GM18517 (cell line): Measurements from ENCODE around the gene MAP3K9.

Experiments used
- ATAC-seq: cut with Tn5 transposase; IDR thresholded peaks from one replicate; pipeline ENCODE4 v1.9.1; 2021; ENCODE audit warnings: mild to moderate bottlenecking, moderate library complexity; ENCODE audit not compliant: unreplicated experiment

MAP3K9 gene

DNA sequence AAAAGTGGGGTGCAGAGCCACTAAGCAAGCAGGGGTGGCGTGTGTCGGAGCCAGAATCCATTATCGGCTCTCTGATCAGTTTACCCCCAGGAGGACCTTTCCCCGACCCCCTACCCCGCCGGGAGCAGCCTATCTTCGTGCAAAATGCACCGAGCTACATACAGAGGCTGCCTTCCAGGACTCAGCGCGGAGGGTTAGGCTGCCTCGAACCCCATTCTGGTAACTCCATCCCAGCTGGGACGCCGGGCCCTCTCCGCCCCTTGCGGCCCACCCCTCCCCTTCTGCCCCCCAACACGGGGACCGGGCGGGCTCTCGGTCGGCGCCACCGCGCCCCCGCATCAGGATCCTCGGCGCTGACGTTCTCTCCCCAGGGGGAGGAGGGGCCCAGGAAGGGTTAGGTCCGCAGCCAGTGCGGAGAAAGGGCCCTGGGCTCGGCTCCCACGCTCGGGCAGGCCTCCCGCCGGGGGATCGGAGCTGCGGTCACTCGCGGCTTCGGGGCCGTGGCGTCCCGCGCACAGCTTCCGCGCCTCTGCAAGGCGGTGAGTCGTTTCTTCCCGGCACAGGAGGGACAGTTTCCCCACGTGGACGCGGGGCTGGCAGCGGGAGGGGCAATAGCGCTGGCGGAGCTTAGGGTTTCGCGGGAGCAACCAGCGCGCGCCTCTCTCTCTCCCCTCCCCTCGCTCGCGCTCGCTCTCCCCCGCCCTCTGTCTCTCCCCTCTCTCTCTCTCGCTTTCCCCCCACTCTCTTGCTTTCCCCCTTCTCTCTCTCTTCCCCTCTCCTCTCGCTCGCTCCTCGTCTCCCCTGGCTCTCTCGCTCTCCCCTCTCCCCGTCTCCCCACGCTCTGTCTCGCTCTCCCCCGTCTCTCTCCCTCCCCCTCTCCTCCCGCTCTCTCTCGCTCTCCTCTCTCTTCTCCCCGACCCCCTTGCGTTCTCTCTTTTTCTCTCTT, 12.5 kb upstream of the MAP3K9 start:
- ATAC-seq = no peak

DNA sequence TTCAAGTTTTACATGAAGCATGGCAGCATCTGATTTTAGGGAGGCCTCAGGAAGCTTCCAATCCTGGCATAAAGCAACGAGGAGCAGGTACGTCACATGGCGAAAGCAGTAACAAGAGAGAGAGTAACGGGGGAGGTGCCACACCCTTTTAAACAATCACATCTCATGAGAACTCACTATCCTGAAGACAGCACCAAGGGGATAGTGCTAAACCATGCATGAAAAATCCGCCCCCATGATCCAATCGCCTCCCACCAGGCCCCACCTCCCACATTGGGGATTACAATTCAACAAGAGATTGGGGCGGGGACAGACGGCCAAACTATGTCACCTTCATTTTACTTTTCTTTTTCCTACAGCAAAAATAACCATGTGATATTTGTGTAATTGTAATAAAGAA, 7.2 kb upstream of the MAP3K9 start:
- ATAC-seq = no peak

DNA sequence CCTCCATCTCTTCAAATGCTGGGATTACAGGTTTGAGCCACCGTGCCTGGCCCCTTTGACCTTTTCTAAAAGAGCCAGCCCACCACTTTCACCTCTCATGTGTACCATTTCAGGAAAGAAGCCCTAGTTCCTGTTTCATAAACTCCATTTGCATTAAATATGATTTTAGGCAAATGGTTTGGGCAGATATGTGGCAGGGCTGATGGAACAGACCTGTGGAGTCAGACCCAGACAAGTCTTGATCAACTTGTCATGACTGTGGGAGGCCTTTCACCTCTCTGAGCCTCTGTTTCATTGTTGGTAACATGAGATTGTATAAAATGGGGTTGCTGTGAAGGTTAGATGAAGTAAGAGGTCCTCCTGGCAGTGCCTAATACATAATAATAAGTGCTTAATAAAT, 5.2 kb upstream of the MAP3K9 start:
- ATAC-seq = no peak

DNA sequence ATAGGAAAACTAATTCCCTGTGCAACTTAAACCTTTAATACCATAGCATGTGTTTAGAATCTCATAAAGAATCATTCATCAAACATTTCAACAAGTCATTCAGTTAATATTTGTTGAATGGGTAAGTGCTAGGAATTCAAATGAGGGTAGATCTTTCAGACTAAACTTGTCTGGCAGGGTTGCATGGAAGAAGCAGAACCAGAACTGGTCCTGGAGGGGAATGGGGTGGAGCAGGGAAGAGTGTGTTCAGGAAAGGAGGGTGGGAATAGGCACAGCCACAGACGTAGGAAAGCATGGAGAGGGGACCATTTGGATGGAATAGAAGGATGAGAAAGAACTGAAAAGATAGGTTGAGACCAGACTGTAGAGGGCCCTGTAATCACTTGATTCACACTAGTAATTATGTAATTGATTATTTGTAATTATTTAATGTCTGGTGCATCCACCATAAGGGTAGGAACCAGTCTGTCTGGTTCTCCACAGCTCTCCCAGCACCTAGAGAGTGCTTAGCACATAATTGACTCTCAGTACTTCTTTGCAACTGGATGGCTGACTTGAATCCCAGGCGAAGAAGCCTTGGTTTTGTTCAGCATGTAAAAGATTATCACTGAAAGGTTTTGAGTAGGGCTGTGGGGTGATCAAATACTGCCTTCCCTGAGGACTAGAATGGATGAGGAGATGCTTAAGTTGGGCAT, 3.0 kb upstream of the MAP3K9 start:
- ATAC-seq = no peak

DNA sequence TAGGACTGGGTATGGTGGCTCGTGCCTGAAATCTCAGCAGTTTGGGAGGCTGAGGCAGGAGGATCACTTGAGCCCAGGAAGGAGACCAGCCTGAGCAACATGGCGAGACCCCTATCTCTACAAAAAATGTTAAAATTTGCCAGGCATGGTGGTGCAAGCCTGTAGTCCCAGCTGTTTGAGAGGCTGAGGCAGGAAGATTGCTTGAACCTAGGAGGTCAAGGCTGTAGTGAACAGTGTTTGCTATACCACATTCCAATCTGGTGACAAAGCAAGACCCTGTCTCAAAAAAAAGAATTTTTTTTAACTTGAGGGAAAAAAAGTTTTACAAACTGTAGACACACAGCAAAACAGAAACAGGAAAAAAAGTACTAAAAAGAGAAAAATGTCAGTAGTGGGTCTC, 2.3 kb upstream of the MAP3K9 start:
- ATAC-seq = no peak

DNA sequence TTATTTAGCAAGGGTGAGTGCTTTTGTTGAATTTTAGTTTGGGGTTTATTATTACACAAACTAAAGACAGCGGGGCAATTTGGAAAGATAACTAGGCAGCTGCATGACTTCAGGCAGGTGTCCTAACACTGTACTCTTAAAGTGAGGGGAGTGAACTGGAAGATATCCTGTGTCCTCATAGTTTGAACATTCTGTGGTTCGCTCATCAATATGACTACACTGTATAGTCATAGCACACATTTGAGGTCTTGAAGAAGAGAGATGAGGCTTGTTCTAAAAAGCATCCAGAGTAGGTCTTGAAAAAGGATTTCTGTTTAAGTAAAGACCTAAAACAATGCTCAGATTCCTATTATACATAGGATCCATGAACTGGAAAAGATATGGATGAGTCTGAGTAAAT, 1.7 kb upstream of the MAP3K9 start:
- ATAC-seq = no peak

DNA sequence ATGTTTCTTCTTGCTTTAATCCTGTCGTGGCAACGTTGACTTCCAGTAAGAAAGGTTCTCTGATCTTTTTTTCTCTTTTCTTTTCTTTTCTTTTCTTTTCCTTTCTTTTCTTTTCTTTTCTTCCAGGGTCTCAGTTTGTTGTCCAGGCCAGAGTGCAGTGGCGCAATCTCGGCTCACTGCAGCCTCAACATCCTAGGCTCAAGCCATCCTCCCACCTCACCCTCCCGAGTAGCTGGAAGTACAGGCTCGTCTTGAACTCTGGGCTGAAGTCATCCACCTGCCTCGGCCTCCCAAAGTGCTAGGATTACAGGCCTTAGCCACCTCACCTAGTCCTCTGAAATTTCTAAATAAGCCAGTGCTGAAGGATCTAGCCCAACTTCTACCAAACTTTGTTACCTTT, 1.3 kb upstream of the MAP3K9 start:
- ATAC-seq = no peak

DNA sequence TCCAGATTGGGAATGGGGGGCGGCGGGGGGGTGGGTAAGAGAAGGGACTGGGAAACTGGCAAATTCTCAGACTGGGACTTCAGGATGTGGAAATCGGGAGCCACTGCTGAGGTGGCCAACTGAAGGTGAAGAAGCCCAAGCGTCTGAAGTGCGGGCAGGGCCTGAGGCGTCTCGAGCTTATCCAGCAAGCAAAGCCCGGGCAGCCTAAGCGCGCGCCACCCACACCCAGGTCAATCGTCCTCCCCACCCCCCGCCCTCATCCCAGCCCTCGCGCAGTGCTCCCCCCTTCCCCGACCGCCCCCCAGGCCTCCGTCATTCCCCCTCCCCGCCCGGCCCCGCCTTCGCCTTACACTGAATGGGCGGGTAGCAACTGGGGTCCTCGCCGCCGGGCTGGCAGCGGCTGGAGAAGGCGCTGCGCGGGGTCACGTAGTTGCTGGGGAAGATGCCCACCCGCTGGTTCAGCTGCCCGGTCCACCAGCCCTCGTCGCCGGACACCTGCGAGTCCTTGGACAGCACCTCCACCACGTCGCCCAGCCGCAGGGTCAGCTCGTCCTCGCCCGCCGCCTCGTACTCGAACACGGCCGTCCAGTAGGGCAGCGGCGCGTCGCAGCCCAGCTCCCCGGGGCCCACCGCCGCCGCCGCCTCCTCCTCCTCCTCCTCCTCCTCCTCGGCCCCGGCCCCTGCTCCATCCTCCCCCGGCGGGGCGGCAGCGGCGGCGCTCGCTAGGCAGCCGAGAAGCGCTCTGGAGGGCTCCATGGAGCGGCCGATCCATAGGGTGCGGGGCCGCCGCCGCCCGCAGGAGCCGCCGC, 693 bp downstream of the MAP3K9 start:
- peak; percentile 8 for ATAC-seq

DNA sequence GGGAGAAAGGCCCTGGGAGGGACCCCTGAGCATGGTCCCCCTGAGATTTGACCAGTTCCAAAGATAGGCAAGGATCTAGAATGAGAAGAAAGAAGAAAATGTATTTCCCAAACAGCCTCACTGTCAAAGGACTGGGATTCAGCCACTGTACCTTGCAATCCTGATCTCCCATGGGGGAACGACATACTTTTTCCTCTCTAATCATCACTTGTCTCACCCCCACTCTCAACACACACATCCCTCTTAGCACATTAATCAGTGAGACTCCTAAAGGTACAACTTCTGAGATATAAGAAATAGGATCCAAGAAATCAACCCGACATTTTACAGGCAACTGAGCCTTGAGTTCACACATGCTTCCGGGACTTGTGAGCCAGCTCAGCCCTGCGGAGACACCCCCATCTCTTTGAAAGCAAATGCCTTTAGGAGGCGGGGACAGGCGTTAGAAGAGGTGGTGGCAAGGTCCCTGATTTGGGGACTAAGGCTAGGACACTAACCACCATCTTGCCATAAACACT, 1.4 kb downstream of the MAP3K9 start:
- no peak for ATAC-seq

DNA sequence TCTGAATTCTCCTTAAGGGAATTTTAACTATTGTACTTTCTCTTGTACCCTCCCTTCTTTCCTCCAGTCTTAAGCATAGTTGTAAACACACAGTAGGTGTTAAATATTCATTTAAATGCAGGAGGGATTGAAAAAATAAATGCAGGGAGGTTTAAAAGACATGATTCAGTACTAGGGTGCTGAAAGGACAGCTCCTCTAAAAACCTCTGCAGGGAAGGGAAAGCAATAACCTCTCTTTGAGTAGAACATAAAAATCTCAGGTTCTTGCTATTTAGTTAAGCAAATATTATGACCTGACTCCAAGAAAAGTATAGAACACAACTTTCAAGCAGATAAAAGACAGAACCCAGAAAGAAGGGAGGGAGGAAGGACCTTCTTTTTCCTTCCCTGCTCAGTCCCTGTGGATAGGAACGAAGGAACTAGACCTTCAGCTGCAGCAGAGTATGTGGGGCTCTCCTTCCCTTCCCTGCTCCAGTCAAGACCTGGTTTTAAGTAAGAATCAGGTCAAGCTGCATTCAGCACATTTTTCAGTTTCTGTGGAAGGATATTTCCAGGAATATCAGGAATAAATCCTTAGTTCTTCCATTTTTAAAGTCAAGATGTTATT, 4.7 kb downstream of the MAP3K9 start:
- ATAC-seq = no peak

DNA sequence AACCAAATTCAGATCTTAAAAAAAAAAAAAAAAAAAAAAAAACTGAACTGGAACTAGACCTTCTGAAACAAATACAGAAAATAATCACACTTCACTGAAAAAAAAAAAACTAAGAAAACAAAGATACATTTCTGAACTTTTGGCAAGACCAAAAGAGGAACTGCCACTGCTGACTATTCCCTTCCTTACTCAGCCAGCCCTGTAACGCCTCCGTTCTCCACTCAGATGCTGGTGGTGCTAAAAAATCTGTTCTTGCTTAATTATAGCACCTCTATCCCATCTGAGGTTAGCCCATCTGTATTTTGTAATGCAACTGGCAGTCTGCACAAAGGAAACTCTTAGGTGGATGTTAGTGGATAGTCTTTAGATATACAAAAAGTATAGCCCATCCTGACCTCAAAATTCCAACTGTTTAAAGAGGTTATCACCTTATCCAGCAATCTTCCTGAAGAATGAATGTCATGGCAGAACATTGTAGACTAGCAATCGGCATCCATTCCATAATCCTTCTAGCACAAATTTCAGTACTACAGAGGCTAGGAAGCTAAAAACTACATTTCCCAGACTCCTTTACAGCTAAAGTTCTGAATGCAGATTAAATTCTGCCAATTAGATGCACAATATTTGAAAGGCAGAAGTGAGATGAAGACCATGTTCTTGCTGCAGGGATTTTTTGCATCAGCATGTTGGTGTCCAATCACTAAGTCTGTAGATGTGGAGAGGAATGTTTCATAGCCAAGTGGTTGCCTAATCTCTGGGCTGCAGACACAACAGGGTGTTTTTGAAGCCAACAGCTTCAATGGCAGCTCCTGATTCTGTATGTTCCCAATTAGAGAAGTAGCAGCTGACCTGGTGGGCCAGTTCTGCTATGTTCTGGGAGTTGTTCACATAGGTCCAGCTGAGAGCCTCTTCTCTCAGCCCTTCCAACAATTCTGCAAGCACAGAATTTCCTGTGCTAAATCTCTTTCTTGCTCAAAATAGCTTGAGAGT, 5.7 kb downstream of the MAP3K9 start:
- ATAC-seq = peak; percentile 85

DNA sequence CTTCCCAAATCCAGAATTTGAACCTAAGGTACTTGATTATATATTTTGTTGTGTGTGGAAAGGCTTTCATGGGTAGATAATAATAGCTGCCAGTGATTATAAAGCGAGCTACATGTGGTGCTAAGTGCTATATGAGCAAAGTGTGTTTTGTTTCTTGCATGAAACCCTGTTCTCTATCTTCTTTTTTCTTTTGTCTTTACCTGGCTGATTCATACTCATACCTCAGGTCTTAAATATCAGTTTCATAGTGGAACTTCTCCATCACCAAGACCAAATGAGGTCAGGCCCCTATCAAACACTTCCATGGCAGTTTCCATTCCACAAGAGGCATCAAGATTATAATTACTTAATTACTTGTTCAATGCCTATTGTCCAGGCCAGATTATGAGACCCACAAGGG, 6.9 kb downstream of the MAP3K9 start:
- no peak for ATAC-seq

DNA sequence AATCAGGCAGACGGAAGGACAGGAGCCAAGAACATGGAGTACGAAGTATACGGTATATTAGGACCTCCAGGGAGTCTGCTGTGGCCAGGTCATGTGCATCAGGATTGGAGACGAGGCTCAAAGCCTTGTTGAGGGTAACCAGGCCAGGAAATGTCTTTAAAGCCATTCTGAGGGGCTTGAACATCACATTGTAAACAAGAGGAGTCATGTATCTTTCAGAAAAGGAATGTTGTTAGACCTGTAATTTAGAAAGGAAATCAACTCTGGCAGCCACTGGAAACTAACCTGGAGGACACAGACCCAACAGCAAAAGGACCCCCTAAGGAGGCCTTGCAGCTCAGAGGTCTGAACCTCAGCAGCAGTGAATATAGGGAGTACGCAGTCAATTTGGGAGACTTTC, 7.5 kb downstream of the MAP3K9 start:
- no peak for ATAC-seq

DNA sequence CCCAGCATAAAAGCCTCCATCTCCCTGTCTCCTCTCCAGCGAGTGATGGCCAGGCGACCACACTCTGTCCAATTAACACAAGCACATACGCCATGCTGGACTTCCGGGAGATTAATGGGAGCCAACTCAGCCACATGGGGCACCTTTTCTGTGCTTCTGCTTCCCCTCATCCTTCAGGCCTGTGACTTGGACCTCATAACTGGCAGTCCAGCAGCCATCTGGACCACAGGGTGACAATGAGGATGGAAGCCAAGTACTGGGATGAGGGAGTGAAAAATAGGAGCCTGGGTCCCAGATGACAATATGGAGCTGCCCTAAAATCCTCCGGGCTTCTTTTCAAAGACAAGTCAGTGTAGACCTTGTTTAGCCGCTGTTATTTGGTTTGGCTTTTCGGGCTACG, 12.8 kb downstream of the MAP3K9 start:
- no peak for ATAC-seq

DNA sequence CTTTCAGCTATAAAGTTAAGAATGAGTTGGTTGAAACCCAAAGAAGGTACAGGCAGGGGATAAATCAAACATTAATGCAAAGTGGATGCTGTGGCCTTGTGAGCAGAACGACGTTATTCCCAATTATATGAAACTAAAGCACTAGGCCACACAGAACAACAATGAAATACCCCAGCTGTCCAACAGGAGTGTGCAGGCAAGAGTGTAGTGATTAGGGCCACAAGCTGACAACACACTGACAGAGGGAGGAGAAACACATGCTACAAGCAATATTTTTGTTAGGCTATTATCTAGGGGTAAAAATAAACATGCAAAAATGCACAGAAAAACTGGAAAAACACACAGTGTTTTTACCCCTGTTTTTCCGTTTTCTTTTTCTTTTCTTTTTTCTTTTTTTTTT, 15.0 kb downstream of the MAP3K9 start:
- no peak for ATAC-seq

DNA sequence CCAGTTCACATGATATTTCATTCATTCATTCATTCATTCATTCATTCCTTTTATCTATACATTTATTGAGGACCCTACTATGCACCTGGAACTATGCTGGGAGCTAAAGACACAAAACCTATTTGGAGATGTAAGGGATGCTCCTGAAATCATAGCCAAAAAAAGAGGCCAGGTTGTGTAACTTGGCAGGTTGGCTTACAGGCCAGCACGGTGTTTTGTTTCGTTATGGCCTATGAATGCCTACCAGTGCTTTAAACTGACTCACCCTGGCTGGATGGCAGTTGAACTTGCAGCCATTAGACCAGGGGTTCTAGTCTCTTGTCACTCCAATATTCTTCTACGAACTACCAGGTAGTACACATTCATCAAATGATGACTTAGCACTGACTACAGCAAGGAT, 15.7 kb downstream of the MAP3K9 start:
- ATAC-seq = no peak

DNA sequence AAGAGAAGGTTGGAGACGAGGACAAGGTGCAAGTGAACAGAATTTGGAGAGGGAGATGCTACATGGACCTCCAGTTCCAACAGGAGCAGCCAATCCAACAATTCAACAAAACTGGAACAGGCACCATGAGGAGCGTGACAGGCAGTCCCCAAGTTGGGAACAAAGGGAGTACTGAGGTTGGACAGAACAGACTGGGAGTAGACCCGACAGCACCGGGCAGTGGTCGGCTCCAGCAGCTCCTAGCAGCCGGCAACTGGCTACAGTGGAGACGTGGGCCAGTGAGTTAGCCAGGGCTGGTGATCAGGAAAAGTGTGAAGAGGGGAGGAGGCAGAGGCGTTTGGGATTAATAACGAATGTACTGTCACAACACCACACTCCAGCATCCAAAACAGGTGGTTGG, 16.4 kb downstream of the MAP3K9 start:
- no peak for ATAC-seq

DNA sequence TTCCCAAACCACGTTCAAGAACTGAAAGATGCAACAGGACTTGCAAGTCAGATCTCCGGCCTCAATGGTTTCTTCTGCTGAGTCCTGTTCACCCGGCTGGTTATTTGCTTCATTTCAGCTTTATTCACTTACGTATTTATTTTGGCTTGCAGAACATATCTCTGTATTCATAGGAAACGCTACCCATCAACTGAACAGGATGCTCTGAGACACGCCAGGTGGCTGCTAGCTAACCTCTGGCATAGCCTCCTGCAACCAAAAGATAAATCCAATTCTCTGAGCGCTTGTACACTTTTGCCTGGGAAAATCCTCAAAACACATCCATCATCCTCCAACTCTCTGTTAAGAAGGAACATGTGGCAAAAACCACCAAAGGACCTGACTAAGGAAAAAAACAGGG, 17.3 kb downstream of the MAP3K9 start:
- no peak for ATAC-seq

DNA sequence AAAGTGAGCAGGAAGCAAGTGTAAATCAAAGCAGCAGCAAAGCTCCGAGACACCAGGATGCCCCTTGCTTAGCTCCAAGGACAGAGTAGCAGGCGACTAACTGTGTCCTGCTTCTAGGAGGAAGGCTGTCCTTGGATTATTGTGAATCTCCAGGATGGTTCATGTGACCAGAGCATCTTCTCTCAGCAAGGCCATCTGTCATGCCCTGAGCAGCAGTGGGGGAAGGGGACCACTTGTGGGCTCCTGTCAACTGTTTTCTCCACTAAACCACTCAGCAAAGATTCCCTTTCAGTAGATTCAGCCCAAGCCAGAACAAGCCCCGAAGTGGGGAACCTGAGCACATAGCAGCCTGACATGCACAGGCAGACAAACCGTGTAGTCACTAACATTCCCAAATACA, 19.4 kb downstream of the MAP3K9 start:
- ATAC-seq = no peak

DNA sequence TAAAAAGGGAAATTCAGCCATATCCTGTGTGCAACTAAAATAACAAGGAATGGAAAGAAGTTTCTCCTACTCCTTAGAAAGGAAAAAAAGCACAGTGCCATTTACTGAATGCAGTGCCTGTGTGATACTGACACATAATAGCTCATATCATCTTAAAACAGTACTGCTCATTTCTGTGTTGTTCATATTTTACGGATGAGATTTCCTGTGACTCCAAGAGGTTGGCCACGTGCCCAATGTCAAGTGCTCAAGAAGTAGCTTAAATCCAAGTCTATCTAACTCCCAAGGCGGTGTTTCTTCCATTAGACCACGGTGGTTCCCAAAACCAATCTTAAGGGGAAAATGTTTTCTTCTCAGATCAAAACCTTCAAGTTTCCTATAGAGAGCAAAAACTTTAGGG, 20.0 kb downstream of the MAP3K9 start:
- no peak for ATAC-seq
